ENCODE measurements around the gene HOXD9.

The HOXD9 gene

GRCh38 chr2:176081837-176082524, 40.5 kb upstream of the HOXD9 start:
- no peak overlapping the region for H3K4me3 ChIP-seq (ENCODE audit: low read length)
- no peak for TF ChIP-seq ZNF274 (IDR thresholded peaks at IDR 0.05; ENCODE audit: low read depth, low read length)

- H3K4me3 ChIP-seq (ENCODE audit: low read length), result no peak overlapping the region
- no peak for TF ChIP-seq ZNF274 (IDR thresholded peaks at IDR 0.05; ENCODE audit: low read depth, low read length)
Observed at GRCh38 chr2:176082525-176082823, 40.0 kb upstream of the HOXD9 start.

GRCh38 chr2:176082824-176083751, 39.4 kb upstream of the HOXD9 start:
- no peak overlapping the region for H3K4me3 ChIP-seq (ENCODE audit: low read length)
- no peak for TF ChIP-seq ZNF274 (IDR thresholded peaks at IDR 0.05; ENCODE audit: low read depth, low read length)

GRCh38 chr2:176083796-176084261, 38.7 kb upstream of the HOXD9 start, which contains the start of gene EVX2:
TSS of gene EVX2 (minus strand) at chr2:176083962. CDS start at chr2:176083776, 186 bp downstream.
- no peak within 1 kb of the TSS for H3K4me3 ChIP-seq (ENCODE audit: low read length)
- no peak for TF ChIP-seq ZNF274 (IDR thresholded peaks at IDR 0.05; ENCODE audit: low read depth, low read length)

GRCh38 chr2:176084611-176085119, 37.9 kb upstream of the HOXD9 start:
- H3K4me3 ChIP-seq (ENCODE audit: low read length), result no peak overlapping the region
- TF ChIP-seq ZNF274 (IDR thresholded peaks at IDR 0.05; ENCODE audit: low read depth, low read length), result no peak

- TF ChIP-seq ZNF274 (IDR thresholded peaks at IDR 0.05; ENCODE audit: low read depth, low read length), result no peak
- H3K4me3 ChIP-seq (ENCODE audit: low read length), result no peak overlapping the region
Observed at GRCh38 chr2:176085120-176085788, 37.3 kb upstream of the HOXD9 start.

GRCh38 chr2:176085861-176086771, 36.4 kb upstream of the HOXD9 start:
- no peak overlapping the region for H3K4me3 ChIP-seq (ENCODE audit: low read length)
- no peak for TF ChIP-seq ZNF274 (IDR thresholded peaks at IDR 0.05; ENCODE audit: low read depth, low read length)

GRCh38 chr2:176087330-176088047, 35.0 kb upstream of the HOXD9 start:
- no peak overlapping the region for H3K4me3 ChIP-seq (ENCODE audit: low read length)
- no peak for TF ChIP-seq ZNF274 (IDR thresholded peaks at IDR 0.05; ENCODE audit: low read depth, low read length)

- no peak for TF ChIP-seq ZNF274 (IDR thresholded peaks at IDR 0.05; ENCODE audit: low read depth, low read length)
- no peak overlapping the region; the same call in 1 of the 2 replicates for H3K4me3 ChIP-seq (ENCODE audit: low read length)
Observed at GRCh38 chr2:176088048-176088936, 34.2 kb upstream of the HOXD9 start.

- TF ChIP-seq ZNF274 (IDR thresholded peaks at IDR 0.05; ENCODE audit: low read depth, low read length), result no peak
- no peak overlapping the region for H3K4me3 ChIP-seq (ENCODE audit: low read length)
Observed at GRCh38 chr2:176088937-176089842, 33.3 kb upstream of the HOXD9 start.

All from GM08714 (cell line).